Measurements from ENCODE around the gene UQCRC2.

DNA sequence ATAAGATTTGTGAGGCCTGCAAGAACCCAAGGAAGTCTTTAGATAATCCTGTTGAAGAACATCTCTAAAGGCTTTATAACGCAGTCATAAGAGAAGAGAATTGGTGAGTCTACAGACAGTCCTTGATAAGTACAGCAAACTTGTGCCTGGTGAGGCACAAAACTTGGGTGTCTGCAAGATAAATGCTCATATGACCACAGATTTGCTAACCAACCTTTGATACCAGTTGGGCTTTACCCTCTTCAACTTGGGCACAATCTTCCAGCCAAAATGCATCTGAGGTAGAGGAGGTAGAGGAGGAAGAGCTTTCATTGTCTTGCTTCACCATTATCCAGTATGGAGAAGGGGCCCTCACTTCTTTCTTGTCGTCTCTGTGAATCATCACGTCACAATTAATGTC lies 30.9 kb downstream of the UQCRC2 start:
- TF ChIP-seq, protein P1, sequence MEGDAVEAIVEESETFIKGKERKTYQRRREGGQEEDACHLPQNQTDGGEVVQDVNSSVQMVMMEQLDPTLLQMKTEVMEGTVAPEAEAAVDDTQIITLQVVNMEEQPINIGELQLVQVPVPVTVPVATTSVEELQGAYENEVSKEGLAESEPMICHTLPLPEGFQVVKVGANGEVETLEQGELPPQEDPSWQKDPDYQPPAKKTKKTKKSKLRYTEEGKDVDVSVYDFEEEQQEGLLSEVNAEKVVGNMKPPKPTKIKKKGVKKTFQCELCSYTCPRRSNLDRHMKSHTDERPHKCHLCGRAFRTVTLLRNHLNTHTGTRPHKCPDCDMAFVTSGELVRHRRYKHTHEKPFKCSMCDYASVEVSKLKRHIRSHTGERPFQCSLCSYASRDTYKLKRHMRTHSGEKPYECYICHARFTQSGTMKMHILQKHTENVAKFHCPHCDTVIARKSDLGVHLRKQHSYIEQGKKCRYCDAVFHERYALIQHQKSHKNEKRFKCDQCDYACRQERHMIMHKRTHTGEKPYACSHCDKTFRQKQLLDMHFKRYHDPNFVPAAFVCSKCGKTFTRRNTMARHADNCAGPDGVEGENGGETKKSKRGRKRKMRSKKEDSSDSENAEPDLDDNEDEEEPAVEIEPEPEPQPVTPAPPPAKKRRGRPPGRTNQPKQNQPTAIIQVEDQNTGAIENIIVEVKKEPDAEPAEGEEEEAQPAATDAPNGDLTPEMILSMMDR (IDR thresholded peaks at IDR 0.05; ENCODE audit: extremely low read depth in 1 of 2, insufficient read depth in 1 of 2, low read depth in 1 of 2, low read length in 2 of 2), result no peak
- TF ChIP-seq POLR2A (IDR thresholded peaks at IDR 0.05; ENCODE audit: low read depth, low read length) (no peak), EZH2 (IDR thresholded peaks at IDR 0.05; ENCODE audit: borderline replicate concordance, low read depth, low read length, severe bottlenecking) (no peak), FOS (IDR thresholded peaks at IDR 0.05; ENCODE audit: borderline replicate concordance, insufficient read depth, low read length) (no peak)

Data from endothelial cell of umbilical vein (primary cell).